GM18508 (cell line): ENCODE results near the gene GPR137C.

ENCODE experiments used
- ATAC-seq: cut with Tn5 transposase; IDR thresholded peaks from one replicate; pipeline ENCODE4 v1.9.1; 2021; ENCODE audit warnings: moderate number of reproducible peaks; ENCODE audit not compliant: insufficient read depth, unreplicated experiment

GPR137C gene, protein sequence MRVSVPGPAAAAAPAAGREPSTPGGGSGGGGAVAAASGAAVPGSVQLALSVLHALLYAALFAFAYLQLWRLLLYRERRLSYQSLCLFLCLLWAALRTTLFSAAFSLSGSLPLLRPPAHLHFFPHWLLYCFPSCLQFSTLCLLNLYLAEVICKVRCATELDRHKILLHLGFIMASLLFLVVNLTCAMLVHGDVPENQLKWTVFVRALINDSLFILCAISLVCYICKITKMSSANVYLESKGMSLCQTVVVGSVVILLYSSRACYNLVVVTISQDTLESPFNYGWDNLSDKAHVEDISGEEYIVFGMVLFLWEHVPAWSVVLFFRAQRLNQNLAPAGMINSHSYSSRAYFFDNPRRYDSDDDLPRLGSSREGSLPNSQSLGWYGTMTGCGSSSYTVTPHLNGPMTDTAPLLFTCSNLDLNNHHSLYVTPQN

GRCh38 chr14:52552063-52552988, at the start of gene GPR137C, which contains the start of gene TXNDC16:
GPR137C (plus strand) TSS chr14:52552836; CDS start chr14:52553148, 312 bp downstream.
TXNDC16 (minus strand) TSS chr14:52552505; CDS start chr14:52543557, 8,948 bp downstream.
- peak; percentile 97 for ATAC-seq

- ATAC-seq, result no peak
These were observed 39.4 kb upstream of the GPR137C start for GRCh38 chr14:52513249-52513648.

- ATAC-seq, result no peak
These were observed 38.4 kb upstream of the GPR137C start for GRCh38 chr14:52514046-52514811.

GRCh38 chr14:52522033-52522432, 30.6 kb upstream of the GPR137C start:
- no peak for ATAC-seq

DNA sequence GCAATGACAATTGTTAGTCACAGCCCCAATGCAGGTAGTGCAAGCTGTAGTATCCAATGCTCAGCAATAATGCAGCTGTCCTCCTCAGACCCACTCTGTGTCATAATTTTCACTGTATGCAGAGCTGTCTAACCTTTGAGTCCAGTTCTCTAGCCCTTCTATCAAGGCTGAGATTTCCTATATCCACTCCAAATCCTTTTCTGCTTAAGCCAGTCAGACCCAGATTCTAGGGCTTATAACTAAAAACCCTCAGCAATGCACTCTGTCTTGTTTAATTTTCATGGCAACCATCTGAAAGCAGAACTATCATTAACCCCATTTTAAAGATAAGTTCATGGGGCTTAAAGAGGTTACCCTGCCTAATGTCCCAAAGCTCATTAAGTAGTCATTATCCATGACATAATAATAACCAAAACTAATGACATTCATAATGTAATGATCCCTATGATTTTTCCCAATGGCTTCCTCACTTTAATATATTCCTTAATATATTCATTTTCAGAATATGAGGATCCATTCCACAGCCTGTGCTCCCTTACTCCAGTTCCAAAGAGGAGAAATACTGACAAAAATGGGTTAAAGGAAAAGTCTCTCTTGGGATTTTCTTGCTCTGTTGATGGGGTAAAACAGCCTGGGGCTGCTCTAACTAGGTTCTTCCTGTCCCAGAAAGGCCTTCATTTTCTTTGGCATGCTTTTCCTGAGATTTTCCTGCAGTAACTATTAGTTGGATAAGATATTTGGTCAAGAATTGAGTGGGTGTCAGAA, 29.9 kb upstream of the GPR137C start:
- no peak for ATAC-seq

DNA sequence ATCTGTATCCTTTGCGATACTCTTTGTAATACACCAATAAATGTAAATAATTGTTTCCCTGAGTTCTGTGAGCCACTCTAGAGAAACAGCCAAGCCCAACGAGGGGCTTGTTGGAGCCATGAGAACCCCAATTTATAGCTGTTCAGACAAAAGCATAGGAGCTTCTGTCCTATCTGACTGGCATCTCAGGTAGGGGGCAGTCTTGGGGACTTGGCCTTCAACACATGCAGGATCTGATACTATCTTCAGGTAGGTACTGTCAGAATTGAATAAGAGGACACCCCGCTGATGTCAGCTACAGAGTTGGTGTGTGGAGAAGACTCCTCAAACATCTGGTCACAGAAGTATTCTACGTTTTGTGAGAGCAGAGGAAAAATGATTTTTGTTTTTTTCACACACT, 25.6 kb upstream of the GPR137C start:
- ATAC-seq, result no peak

DNA sequence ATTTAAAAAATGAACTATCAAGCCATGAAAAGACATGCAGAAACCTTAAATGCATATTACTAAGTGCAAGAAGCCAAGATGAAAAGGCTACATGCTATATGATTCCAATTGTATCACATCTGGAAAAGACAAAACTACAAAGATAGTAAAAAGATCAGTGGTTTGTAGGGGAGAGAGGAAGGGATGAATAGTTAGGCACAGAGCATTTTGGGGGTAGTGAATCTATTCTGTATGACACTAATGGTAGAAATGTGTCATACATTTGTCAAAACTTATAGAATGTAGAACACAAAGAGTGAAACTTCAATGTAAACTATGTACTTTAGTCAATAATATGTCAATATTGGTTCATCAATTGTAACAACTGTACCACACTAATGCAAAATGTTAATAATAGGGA, 21.2 kb upstream of the GPR137C start:
- ATAC-seq, result no peak

DNA sequence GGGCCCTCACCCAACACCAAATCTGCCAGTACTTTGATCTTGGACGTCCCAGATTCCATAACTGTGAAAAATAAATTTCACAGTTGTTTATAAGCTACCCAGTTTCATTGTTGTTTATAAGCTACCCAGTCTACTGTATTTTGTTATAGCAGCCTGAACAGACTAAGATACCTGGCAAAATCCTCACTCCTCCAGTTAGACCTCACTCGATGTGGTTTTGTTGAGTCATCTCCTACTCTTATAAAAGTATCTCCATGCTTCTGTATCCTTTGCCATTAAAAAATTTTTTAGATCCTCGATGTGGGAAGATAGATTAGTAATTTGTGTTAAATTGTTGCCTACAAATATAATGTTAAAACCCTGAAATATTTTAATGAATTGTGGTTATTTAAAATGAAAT, 16.4 kb upstream of the GPR137C start:
- no peak for ATAC-seq

GRCh38 chr14:52538623-52539022, 14.0 kb upstream of the GPR137C start:
- ATAC-seq, result no peak

DNA sequence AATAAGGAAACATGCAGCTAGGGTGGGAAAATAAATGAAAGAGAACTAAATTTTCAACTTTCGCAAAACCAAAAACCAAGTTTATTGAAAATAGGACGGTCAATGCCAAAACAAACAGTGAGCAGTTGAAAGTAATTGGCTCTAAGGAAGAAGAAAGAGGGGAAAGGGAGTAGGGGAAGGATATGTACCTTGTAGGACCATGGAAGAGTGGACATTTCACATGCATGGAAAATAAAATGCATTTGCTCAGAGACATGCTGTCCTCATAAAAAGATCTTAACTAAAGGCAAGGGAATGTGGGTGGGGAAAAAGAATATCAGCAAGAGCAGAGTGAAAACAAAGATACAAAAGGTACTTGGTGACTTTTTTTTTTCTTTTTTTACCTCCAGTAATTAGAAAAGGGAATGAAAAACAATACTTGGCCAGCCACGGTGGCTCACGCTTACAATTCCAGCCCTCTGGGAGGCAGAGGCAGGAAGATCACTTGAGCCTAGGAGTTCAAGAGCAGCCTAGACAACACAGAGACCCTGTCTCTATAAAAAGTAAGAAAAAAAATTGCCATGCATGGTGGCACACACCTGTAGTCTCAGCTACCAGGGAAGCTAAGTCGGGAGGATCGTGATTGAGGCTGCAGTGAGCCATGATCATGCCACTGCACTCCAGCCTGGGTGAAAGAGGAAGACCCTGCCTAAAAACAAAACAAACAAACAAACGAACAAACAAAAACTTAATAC, 6.9 kb upstream of the GPR137C start:
- no peak for ATAC-seq

DNA sequence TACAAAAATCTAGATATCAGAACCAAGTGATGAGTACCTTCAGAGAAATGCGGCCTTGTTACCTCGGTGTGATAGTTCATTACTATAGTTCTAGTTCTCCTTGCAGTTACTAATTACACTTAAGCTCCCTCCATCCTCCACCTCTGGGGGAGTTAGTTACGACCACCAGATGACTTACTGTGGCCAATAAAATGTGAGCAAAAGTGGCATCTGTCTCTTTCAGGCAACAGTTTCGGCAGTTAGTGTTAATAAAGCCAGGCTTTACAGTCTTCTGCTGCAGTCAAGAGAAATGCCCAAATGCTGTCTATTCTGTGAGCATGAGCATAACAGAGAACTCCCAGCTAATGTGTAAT, 6.3 kb upstream of the GPR137C start:
- no peak for ATAC-seq

DNA sequence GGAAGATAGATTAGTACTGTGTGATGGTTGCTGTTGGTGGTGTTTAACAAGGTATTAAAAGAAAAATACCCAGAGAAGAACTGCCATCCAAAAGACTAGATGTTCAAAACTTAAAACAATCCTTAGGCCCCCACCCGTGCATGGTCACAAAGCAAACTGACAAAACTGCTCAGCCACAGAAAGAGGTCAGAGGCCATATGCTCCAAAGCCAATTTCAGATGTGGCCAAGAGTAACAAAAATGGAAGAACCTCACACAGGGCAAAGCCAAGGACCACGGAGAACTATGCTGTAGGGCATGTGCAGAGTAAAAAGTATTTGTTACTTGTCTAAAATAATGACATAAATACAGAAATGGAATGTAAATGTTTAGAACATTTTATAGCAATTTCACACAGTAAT, 5.6 kb upstream of the GPR137C start:
- ATAC-seq, result no peak

- no peak for ATAC-seq
These were observed 5.1 kb upstream of the GPR137C start for GRCh38 chr14:52547526-52547925.

- ATAC-seq, result no peak
These were observed 2.0 kb upstream of the GPR137C start for GRCh38 chr14:52550661-52551060.

- ATAC-seq, result no peak
These were observed 1.4 kb upstream of the GPR137C start for GRCh38 chr14:52551205-52551604.

DNA sequence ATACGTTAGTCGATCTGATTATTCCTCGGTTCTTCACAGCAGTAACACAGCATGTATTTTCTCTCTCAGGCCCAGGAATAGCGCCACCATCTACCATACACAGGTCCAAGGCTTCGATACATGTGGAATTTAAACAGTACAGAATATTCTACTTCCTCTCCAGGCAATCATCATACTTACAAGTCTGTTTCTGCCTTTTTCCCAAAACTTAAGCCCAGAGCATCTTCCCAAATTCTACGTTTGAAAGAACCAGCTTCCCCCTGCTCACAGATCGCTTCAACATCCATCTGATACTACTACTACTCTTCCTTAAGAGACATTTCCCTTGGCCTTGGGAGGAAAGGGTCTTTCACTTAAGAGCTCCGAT, 957 bp upstream of the GPR137C start:
- ATAC-seq, result no peak

- no peak for ATAC-seq
These were observed 500 bp downstream of the GPR137C start for GRCh38 chr14:52553002-52553670.

GRCh38 chr14:52553671-52554575, 1.3 kb downstream of the GPR137C start:
- ATAC-seq, result no peak
